Stimulated activated CD4-positive, alpha-beta T cell treated with anti-CD3 and anti-CD28 coated beads, Interleukin-15, amount 100 ng/mL, for 24 hours (primary cell): Measurements from ENCODE around the gene BCAN.

ENCODE experiments used
- DNase-seq: peaks from one replicate; pipeline ENCODE4 v3.0.0-alpha.2; 2020

The BCAN gene

GRCh38 chr1:156681196-156681960, 39.5 kb downstream of the BCAN start:
- DNase-seq = no peak

GRCh38 chr1:156682166-156682890, 40.4 kb downstream of the BCAN start:
- DNase-seq = no peak

- peak; percentile 55 for DNase-seq
Measured at GRCh38 chr1:156684227-156684782, 42.4 kb downstream of the BCAN start.

- DNase-seq = peak; percentile 82
Measured at GRCh38 chr1:156689035-156689952, 47.4 kb downstream of the BCAN start.

- no peak for DNase-seq
Measured at GRCh38 chr1:156689953-156690674, 48.2 kb downstream of the BCAN start.

GRCh38 chr1:156690675-156691036, 48.7 kb downstream of the BCAN start:
- DNase-seq = no peak

- DNase-seq = no peak
Measured at GRCh38 chr1:156691191-156691590, 49.3 kb downstream of the BCAN start.

GRCh38 chr1:156691665-156692440, 49.9 kb downstream of the BCAN start:
- DNase-seq = no peak

GRCh38 chr1:156692441-156692924, 50.6 kb downstream of the BCAN start:
- no peak for DNase-seq

- DNase-seq = no peak
Measured at GRCh38 chr1:156692925-156693847, 51.3 kb downstream of the BCAN start.

GRCh38 chr1:156693848-156694689, 52.2 kb downstream of the BCAN start:
- DNase-seq = no peak

GRCh38 chr1:156694690-156694962, 52.7 kb downstream of the BCAN start:
- DNase-seq = no peak

- no peak for DNase-seq
Measured at GRCh38 chr1:156696755-156697154, 54.8 kb downstream of the BCAN start.

- DNase-seq = no peak
Measured at GRCh38 chr1:156697481-156697880, 55.6 kb downstream of the BCAN start.

GRCh38 chr1:156698995-156699394, 57.1 kb downstream of the BCAN start:
- DNase-seq = no peak

- no peak for DNase-seq
Measured at GRCh38 chr1:156700736-156701531, 59.0 kb downstream of the BCAN start.

- no peak for DNase-seq
Measured at GRCh38 chr1:156703336-156703735, 61.4 kb downstream of the BCAN start.

GRCh38 chr1:156703741-156704140, 61.8 kb downstream of the BCAN start:
- DNase-seq = no peak
